SKM-1 treated with dmso at 0.1 percent for 144 hours (cell line): Measurements from ENCODE around the gene SHH.

Experiments used
- DNase-seq: peaks from one replicate; lab custom pipeline; 2025; ENCODE audit not compliant: unreplicated experiment; lab: John Stamatoyannopoulos, UW

Gene SHH

DNA sequence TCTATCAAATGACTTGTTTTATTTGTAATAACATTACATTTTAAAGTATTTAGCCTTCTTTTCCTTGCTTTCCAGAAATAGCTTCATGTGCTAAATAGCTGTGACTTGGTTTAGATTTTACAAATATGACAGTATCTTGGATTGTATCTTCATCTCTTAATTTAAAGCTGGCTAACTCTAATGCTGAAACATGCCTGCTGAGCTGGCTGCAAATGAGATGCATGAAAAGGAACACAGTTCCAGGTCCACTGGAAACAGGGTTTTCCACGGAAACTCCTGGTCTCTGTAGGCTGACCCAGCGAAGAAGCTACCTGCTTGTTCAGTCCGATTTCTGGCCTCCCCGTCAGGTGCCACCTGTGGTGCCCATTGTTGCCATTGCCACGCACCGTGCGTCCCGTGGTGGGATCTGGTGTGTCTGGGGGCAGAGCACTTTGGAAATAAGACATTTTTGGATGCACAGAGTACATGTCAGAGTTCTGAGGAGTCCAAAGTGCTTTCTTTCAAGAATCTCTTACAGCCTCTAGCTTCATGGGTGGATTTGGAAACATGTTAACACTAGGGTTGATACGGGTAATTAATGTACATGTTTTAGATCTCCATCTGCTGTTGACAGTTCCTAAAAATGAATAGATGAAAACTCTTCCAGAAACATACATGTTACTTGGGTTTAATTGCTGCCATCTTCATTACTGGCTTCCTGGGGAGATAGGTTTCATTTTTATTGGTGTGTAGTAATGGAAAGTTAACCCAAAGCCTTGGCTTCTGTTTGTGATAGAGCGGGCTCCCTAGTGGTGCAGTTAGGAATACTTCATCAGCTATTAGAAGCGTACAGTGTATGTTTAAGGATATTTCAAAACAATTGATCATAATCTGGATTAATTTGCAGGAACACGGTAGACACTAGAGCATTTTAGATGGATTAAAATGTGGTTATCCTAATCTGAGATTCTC, 45.0 kb downstream of the SHH start:
- DNase-seq, result no peak

DNA sequence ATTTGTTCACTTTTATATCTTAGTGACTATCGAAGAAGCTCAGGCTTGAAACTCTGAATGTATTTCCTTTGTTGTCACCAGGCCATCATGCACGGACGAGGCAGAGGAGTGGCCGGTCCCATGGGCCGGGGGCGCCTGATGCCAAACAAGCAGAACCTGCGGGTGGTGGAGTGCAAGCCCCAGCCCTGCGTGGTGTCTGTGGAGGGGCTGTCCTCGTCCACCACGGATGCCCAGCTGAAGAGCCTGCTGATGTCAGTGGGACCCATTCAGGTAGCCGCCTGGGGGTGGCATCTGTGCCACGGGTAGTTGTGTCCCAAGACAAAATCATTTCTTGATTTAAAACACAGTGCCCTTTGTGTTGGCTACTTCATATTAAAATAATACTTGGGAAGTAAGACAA, 45.9 kb downstream of the SHH start:
- no peak for DNase-seq

DNA sequence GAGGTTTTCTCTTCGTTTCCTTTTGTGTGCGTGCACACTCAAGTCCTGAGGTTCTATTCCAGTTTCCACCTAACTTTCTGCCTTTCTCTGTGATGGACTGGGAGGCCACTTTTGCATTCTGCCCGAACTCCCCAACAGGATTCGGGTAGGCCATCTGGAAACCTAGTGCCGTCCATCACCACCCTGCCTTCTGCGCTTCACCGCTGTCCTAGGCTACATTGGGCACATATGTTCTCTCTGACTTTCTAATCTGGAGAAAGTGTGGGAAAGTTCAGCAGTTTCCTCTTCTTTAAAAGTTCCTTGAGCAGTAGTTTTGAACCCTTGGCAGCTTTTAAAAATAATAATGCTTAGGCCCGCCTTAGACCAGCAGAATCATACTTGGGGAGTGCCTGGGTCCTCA, 46.8 kb downstream of the SHH start:
- no peak for DNase-seq

DNA sequence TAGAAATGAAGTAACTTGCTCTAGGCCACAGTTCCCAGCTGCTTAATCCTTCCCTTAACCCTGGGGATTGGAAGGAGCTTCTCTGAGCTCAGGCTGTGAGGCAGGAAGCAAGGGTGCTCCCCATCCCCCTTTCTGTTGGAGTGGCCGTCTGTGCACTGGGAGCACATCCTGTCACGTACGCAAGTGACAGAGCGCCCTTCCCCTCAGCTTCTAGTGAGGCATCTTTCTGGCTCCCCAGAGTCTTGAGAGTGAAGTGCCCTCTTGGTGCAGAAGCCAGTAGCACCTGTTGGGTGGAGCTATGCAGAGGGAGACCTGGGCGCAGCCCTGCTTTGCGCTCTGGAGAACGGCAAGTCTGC, 47.8 kb downstream of the SHH start:
- no peak for DNase-seq

DNA sequence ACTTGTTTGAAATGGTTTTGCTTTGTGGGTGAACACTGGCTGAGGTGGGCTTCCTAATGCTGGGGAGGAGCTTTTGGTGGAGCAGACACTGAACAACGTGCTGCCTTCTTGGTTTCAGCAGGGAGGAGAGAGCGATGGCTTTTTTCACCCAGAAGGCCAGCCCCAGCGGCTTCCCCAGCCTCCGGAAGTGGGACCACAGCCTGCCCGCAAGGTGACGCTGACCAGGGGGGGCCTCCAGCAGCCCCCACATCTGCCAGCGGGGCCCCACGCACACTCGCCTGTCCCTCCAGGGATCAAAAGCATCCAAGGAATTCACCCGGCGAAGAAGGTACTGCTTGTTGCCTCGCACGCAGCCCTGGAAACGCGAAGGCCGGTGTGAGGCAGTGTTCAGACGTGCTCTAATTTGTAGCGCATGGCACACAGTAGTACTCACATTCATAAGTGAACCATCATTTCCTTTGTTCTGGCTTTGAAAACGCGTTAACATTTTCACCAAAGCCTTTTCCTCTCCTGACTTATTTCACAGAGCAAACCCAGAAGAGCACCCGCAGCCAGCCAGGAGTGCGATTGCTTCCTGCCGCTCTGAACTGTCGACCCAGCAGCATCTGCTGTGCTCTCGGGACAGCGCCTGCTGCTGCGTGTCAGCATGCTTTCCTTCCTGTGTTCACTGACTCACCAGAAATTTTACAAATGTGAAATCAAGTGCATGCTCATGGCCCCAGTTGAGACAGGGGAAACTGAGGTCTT, 48.4 kb downstream of the SHH start:
- no peak for DNase-seq

DNA sequence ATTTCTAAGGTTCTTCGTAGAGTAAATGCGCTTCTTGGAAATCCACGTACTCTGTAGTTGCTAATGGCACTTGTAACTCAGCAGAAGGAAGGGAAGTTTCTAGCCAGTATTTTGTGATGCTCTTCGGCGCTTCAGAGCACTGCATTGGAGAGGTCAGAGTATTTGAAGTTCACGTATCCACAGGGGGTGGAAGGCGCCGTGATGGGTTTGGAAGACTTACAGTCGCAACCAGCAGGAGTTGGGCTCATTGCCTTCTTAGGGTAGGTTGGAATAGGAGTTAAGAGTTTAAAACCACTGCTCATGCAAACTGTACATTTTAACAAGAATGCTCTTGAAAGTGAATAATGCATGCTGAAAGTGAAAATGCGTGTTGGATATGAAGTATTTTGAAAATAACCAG, 49.1 kb downstream of the SHH start:
- DNase-seq, result no peak

DNA sequence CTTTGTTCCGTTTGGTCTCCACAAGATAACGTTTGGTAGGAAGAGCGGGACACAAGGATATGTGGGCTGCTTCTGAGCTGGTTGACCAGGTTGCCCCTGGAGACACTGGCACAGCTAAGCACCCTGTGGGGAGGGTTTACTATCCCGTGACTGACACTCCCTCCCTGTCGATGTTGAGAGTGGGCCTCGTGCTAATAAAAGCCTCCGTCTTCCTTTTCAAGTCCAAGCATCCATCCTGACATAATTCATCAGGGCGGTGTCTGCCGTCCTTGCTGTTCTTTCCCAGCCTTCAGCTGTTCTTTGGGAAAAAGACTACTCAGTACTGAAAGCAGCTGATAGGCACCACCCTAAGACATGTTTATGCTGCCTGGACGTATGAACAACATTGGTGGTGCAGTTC, 49.6 kb downstream of the SHH start:
- DNase-seq, result no peak

DNA sequence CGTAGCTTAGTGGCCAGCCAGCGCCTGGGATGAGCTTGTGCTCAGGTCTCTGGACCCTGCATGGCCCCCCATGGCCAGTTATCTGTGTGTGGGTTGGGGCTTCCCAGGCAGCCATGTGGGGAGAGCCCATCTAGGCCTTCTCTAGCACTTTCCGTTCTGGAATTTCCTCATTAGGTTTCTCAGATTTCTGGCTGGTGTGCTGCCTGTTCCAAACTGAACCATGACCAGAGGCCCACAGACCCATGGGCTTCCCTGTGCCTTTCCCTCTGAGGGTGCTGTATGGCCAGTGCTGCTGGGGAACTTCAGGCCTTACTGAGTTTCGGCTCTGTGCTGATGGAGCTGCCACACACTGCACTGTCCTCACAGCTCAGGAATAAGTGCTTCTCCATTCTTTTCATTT, 50.2 kb downstream of the SHH start:
- no peak for DNase-seq

DNA sequence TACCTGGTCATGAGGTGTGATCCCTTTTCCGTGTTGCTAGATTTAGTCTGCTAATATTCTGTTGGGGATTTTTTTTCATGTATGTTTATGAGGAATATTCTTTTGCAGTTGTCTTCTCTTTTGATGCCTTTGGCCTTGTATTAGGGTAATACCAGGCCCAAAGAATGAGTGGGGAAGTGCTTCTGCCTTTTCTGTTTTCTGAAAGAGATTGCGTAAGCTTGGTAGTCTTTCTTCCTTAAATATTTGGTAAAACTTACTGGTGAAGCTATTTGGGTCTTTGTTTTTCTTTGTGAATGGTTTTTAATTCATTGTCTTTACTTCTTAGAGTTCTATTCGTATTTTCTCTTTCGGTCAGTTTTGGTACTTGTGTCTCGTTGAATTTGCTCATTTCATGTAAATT, 51.1 kb downstream of the SHH start:
- peak; percentile 20 for DNase-seq

DNA sequence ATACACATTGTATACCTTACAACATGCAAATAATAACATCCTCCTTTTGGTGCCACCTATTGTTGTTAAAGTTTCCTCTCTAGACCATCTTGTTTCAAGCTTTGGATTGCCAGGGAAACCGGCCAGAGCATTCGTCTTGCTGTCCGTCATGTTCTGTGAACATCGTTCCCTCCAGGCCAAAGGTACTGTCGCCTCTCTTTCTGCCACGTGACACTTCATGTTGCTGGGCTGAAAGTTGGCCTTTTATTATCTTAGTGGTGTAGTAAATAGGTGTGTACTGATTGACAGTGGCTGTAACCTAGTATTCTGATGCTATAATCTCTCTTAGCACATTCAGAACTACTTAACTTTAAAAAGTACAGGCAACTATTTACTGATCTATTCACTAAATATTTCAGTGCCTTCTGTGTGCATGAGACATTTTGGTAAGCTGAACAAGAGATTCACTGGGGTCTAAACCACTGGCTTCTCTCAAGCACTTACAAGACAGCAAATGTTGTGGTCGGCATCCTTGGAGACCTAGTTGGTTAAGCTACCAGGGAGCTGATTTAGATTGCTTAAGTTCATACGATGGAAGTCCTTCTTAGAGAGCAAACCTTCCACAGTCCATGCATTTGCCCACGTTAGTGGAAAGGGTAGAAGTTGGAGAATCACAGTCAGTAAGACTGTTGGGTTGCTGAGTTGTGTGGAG, 52.4 kb downstream of the SHH start:
- DNase-seq, result no peak

DNA sequence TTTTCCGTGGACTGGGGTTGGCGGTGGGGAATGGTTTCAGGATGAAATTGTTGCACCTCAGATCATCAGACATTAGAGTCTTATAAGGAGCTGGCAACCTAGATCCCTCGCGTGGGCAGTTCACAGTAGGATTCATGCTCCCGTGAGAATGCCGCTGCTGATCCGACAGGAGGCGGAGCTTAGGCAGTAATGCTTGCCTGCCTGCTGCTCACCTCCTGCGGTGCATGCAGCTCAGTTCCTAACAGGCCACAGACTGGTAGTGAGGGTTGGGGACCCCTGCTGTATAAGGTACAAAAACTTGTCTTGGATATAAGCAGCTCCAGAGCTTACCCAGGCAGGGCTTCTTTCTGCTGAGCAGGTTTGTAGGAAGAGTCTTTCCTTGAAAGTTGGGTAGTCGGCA, 53.9 kb downstream of the SHH start:
- DNase-seq, result no peak

DNA sequence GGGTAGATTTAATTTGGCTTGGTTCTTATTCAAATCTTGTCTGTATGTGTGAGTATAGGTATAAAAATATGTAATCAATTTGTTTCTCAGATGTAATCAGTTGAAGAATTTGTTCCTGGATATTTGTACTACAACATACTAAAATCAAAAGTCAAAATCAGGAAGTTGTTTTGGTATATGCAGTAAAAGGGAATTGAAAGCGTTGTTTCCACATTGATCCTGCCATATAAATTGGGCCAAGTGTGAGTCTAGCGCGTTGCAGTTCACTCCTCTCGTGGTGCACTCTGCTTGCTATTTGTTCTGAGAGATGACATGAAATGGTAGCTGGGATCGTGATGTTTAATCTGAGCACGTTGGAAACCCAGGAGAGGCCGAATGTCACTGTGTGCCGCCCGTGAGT, 55.9 kb downstream of the SHH start:
- DNase-seq, result peak; percentile 9

DNA sequence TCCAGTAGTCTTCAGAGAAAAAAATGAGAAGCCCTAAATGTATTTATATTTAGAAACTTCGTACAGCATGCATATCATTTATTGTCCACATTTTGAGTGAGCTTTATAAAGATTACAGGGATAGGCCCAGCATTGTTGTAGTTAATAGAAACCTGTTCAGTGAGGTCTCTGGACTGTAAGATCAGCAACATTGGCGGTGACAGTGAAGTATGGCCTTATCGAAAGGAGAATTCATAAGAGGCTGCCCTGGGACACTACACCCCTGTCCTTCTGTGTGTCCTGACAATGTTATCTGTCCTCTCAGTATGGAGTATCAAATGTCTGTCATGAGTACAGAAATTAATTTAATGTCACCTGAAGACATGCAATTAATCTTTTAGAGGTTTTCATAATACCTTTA, 57.2 kb downstream of the SHH start:
- DNase-seq, result no peak

DNA sequence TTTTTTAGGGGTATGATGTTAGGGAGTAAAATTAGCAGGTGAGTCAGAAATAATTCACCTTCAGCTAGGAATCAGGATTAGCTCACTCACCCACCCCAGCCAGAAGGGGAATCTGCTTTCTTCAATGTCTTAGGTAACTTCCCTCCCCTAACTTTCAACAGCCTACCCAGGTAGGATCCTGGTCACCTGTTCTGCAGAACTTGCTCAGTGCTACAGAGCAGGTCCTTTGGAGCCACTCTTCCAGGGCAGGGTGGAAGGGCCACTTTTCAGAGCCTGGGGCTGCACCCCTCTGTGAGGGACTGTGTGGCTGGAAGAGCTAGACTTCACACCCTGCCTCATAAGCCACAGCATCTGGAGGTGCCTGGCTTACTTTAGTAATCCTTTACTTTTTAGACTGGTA, 58.1 kb downstream of the SHH start:
- DNase-seq, result no peak

DNA sequence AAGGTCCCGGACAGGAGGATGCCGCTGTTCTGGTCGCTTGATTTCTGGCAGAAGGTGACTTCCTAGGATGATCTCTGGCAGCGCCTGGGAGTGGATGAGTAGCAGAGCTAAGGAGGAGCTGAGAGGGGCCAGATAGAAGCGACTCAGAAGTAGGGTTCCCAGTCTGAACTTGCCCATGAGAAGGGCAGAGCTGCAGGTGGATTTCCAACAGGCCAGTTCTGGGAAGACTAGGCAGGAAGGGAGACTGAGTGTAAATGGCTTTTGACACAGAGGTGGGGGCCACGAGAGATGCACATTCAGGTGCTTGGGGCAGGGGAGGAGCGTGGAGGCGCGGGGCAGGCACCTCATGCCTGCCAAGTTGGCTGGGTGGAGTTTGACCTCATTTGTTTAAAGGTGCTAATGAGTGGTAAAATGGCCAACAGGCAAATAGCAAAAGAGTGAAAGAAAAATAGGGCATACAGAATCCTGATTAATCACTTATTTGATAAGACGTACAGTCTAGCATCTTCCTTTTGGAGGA, 58.8 kb downstream of the SHH start:
- DNase-seq, result no peak

DNA sequence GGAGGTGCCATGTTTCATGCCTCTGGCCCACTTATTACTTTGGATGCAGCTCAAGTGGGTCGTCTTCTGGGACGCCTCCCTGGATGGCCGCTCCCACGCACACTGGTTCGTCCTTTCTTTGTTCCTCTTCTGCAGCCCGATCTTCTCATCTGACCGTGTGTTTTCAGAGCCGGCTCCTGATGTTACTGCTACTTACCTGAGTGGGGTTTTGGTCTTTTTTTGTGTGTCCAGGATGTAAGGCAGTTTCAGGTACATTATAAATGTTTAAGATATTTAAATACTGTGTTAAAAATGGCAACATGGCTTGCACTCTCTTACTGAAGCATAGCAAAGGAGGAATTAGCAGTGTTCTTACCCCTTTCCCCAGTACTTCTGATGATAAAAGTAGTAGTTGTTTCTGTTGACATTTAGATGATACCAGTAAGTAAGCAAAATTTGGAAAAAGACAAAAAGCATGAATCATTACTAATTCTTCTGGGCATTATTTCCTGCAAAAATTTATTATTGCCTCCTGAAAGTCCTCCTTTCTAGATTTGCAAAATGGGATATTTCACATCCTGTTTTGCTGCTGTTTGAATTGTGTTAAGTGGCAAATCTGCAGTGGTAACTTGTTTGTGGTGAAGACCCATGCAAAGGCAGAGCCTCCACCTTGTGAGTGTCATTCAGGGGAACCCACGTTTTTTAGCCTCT, 59.4 kb downstream of the SHH start:
- DNase-seq, result no peak

DNA sequence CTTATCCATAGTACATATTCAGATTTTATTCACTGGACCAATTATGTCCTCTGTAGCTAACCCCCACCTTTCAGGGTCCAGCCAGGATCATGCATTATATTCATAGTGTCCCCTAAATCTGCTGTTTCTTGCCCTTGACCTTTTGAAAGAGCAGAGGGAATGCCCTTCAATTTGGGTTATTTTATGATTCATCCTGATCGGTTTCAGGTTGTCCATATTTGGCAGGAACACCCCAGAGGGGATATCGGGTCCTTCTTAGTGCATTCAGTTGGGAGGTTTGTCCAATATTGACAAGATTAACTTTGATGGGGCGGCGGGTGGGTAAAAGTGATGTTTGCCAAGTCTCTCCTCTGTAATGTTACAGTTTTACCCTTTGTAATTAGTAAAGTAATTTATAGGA, 60.9 kb downstream of the SHH start:
- DNase-seq, result no peak

DNA sequence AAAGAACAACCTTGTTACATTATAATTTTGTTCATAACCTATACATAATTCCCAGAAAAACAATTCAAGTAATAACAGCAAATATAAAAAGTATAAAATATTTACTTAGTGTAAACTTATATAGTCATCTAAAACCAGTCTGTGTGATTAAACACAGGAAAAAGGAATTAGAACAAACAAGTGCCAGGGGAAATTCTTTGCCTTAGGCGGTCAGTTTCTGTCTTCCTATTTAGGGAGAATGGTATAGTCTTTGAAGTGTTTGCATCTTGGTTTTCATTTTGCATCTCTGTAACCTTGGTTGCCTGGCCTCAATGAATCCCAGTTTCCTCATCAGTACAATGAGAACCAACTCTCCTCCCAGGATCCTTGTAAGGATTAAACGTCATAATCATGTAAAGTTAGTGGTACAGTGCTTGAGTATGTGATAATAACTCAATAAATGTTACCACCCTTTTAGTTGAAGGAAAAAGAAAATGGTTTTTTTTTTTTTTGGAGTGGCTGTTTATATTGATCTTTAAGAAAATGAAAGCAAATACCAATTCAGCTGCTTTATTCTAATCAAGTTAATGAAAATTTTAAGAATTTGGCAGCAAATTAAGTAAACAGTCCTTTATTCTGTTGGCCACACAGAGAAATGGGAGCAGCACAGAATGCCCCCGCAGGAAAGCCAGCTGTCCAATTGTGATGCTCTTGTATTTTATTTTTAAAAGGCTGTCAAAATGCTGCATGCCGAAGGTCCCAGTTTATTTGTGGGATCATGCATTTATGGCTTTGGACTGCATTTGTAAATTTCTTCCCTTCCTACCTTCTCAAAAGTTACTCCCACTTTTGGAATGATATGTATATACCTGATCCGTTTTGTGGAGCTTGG, 61.8 kb downstream of the SHH start:
- DNase-seq, result no peak
